ENCODE measurements around the gene HSPB8.

Gene HSPB8

GRCh38 chr12:119154435-119154818 lies 24.3 kb upstream of the HSPB8 start:
- H3K27me3 Mint-ChIP-seq, result peaks cover 8 to 21% of the 10 kb centered on the region in 2 donors
- H3K27ac Mint-ChIP-seq, result no peak overlapping the region
- no peaks in the 10 kb centered on the region for H3K36me3 Mint-ChIP-seq (ENCODE audit: insufficient read depth)
- ATAC-seq (replicated peaks) (no peak), DNase-seq (no peak)
- peaks cover 0 to 3% of the 10 kb centered on the region in 2 donors for H3K4me1 Mint-ChIP-seq (ENCODE audit: low read depth in 2 of 2)
- peaks cover 0 to 4% of the 10 kb centered on the region in 2 donors for H3K9me3 Mint-ChIP-seq
- no peak overlapping the region for H3K4me3 Mint-ChIP-seq

- ATAC-seq (replicated peaks) (no peak), DNase-seq (no peak)
- no peak overlapping the region for H3K27ac Mint-ChIP-seq
- H3K36me3 Mint-ChIP-seq (ENCODE audit: insufficient read depth), result no peaks in the 10 kb centered on the region
- peaks cover 14 to 17% of the 10 kb centered on the region in 2 donors for H3K27me3 Mint-ChIP-seq
- H3K4me3 Mint-ChIP-seq, result no peak overlapping the region
- peaks cover 0 to 5% of the 10 kb centered on the region in 2 donors for H3K9me3 Mint-ChIP-seq
- H3K4me1 Mint-ChIP-seq (ENCODE audit: low read depth in 2 of 2), result peaks cover 0 to 3% of the 10 kb centered on the region in 2 donors
Observed at GRCh38 chr12:119156401-119157044, 22.2 kb upstream of the HSPB8 start.

- ATAC-seq (replicated peaks) (no peak), DNase-seq (no peak)
- Mint-ChIP-seq H3K4me3 (no peak overlapping the region), H3K27me3 (peaks cover 14 to 17% of the 10 kb centered on the region in 2 donors), H3K27ac (no peak overlapping the region), H3K36me3 (ENCODE audit: insufficient read depth) (no peaks in the 10 kb centered on the region), H3K4me1 (ENCODE audit: low read depth in 2 of 2) (peaks cover 0 to 3% of the 10 kb centered on the region in 2 donors), H3K9me3 (peaks cover 0 to 2% of the 10 kb centered on the region in 2 donors)
Observed at GRCh38 chr12:119157528-119157927, 21.2 kb upstream of the HSPB8 start.

GRCh38 chr12:119157978-119158377 lies 20.8 kb upstream of the HSPB8 start:
- H3K27ac Mint-ChIP-seq, result no peak overlapping the region
- no peaks in the 10 kb centered on the region for H3K36me3 Mint-ChIP-seq (ENCODE audit: insufficient read depth)
- peaks cover 14 to 17% of the 10 kb centered on the region in 2 donors for H3K27me3 Mint-ChIP-seq
- H3K4me1 Mint-ChIP-seq (ENCODE audit: low read depth in 2 of 2), result peaks cover 0 to 3% of the 10 kb centered on the region in 2 donors
- peaks cover 0 to 2% of the 10 kb centered on the region in 2 donors for H3K9me3 Mint-ChIP-seq
- no peak for ATAC-seq (replicated peaks)
- H3K4me3 Mint-ChIP-seq, result no peak overlapping the region
- DNase-seq, result no peak

- DNase-seq (no peak), ATAC-seq (replicated peaks) (no peak)
- Mint-ChIP-seq H3K9me3 (peaks cover 0 to 2% of the 10 kb centered on the region in 2 donors), H3K4me1 (ENCODE audit: low read depth in 2 of 2) (peaks cover 0 to 3% of the 10 kb centered on the region in 2 donors), H3K36me3 (ENCODE audit: insufficient read depth) (no peaks in the 10 kb centered on the region), H3K27me3 (peaks cover 13% of the 10 kb centered on the region in 2 donors), H3K27ac (no peak overlapping the region), H3K4me3 (no peak overlapping the region)
Observed at GRCh38 chr12:119158402-119158801, 20.3 kb upstream of the HSPB8 start.

- no peak for ATAC-seq (replicated peaks)
Observed at GRCh38 chr12:119159844-119160243, 18.9 kb upstream of the HSPB8 start.

GRCh38 chr12:119167902-119168301 lies 10.8 kb upstream of the HSPB8 start:
- Mint-ChIP-seq H3K4me1 (ENCODE audit: low read depth in 2 of 2) (no peaks in the 10 kb centered on the region), H3K27me3 (no peaks in the 10 kb centered on the region), H3K36me3 (ENCODE audit: insufficient read depth) (no peaks in the 10 kb centered on the region), H3K9me3 (no peaks in the 10 kb centered on the region), H3K27ac (no peak overlapping the region), H3K4me3 (no peak overlapping the region)
- no peak for ATAC-seq (replicated peaks)
- no peak for DNase-seq

More at GRCh38 chr12:119159844-119160243, 18.9 kb upstream of the HSPB8 start:
- DNase-seq, result no peak
- no peaks in the 10 kb centered on the region for H3K36me3 Mint-ChIP-seq (ENCODE audit: insufficient read depth)
- H3K27me3 Mint-ChIP-seq, result peaks cover 0 to 6% of the 10 kb centered on the region in 2 donors
- H3K27ac Mint-ChIP-seq, result no peak overlapping the region
- H3K4me1 Mint-ChIP-seq (ENCODE audit: low read depth in 2 of 2), result peaks cover 0 to 2% of the 10 kb centered on the region in 2 donors
- no peak overlapping the region for H3K4me3 Mint-ChIP-seq
- H3K9me3 Mint-ChIP-seq, result peaks cover 0 to 2% of the 10 kb centered on the region in 2 donors

GRCh38 chr12:119168721-119169120 lies 10.0 kb upstream of the HSPB8 start:
- Mint-ChIP-seq H3K27ac (no peak overlapping the region), H3K9me3 (no peaks in the 10 kb centered on the region), H3K4me1 (ENCODE audit: low read depth in 2 of 2) (no peaks in the 10 kb centered on the region), H3K4me3 (no peak overlapping the region), H3K27me3 (no peaks in the 10 kb centered on the region), H3K36me3 (ENCODE audit: insufficient read depth) (no peaks in the 10 kb centered on the region)
- DNase-seq (no peak), ATAC-seq (replicated peaks) (no peak)

GRCh38 chr12:119169150-119169549 lies 9.6 kb upstream of the HSPB8 start:
- H3K27ac Mint-ChIP-seq, result no peak overlapping the region
- no peaks in the 10 kb centered on the region for H3K4me1 Mint-ChIP-seq (ENCODE audit: low read depth in 2 of 2)
- ATAC-seq (replicated peaks), result no peak
- DNase-seq, result no peak
- no peak overlapping the region for H3K4me3 Mint-ChIP-seq
- no peaks in the 10 kb centered on the region for H3K27me3 Mint-ChIP-seq
- no peaks in the 10 kb centered on the region for H3K9me3 Mint-ChIP-seq
- H3K36me3 Mint-ChIP-seq (ENCODE audit: insufficient read depth), result no peaks in the 10 kb centered on the region

GRCh38 chr12:119171291-119171690 lies 7.4 kb upstream of the HSPB8 start:
- H3K4me3 Mint-ChIP-seq, result no peak overlapping the region
- ATAC-seq (replicated peaks) (no peak), DNase-seq (no peak)
- H3K36me3 Mint-ChIP-seq (ENCODE audit: insufficient read depth), result no peaks in the 10 kb centered on the region
- no peak overlapping the region for H3K27ac Mint-ChIP-seq
- no peaks in the 10 kb centered on the region for H3K9me3 Mint-ChIP-seq
- H3K27me3 Mint-ChIP-seq, result peaks cover 3% of the 10 kb centered on the region in 2 donors
- no peaks in the 10 kb centered on the region for H3K4me1 Mint-ChIP-seq (ENCODE audit: low read depth in 2 of 2)

- DNase-seq, result no peak
- H3K9me3 Mint-ChIP-seq, result no peaks in the 10 kb centered on the region
- no peak for ATAC-seq (replicated peaks)
- H3K4me1 Mint-ChIP-seq (ENCODE audit: low read depth in 2 of 2), result no peaks in the 10 kb centered on the region
- H3K4me3 Mint-ChIP-seq, result no peak overlapping the region
- peaks cover 9% of the 10 kb centered on the region in 2 donors for H3K27me3 Mint-ChIP-seq
- no peak overlapping the region for H3K27ac Mint-ChIP-seq
- no peaks in the 10 kb centered on the region for H3K36me3 Mint-ChIP-seq (ENCODE audit: insufficient read depth)
Observed at GRCh38 chr12:119171691-119172425, 6.9 kb upstream of the HSPB8 start.

GRCh38 chr12:119175081-119175480 lies 3.6 kb upstream of the HSPB8 start:
- DNase-seq (no peak), ATAC-seq (replicated peaks) (no peak)
- Mint-ChIP-seq H3K9me3 (no peaks in the 10 kb centered on the region), H3K36me3 (ENCODE audit: insufficient read depth) (no peaks in the 10 kb centered on the region), H3K4me1 (ENCODE audit: low read depth in 2 of 2) (no peaks in the 10 kb centered on the region), H3K27me3 (peaks cover 16 to 33% of the 10 kb centered on the region in 2 donors), H3K27ac (no peak overlapping the region), H3K4me3 (no peak overlapping the region)

GRCh38 chr12:119176267-119177055 lies 2.3 kb upstream of the HSPB8 start:
- no peak for ATAC-seq (replicated peaks)
- H3K4me1 Mint-ChIP-seq (ENCODE audit: low read depth in 2 of 2), result no peaks in the 10 kb centered on the region
- no peaks in the 10 kb centered on the region for H3K36me3 Mint-ChIP-seq (ENCODE audit: insufficient read depth)

More at GRCh38 chr12:119176267-119177055, 2.3 kb upstream of the HSPB8 start:
- no peaks in the 10 kb centered on the region for H3K9me3 Mint-ChIP-seq
- H3K4me3 Mint-ChIP-seq, result no peak overlapping the region
- no peak for DNase-seq
- no peak overlapping the region for H3K27ac Mint-ChIP-seq
- H3K27me3 Mint-ChIP-seq, result peaks cover 16 to 33% of the 10 kb centered on the region in 2 donors

All from effector memory CD8-positive, alpha-beta T cell (primary cell).